OCI-LY7 (cell line): ENCODE data around the gene OSER1. TPM values are rescaled to one million over a fixed set of nuclear protein-coding genes. Genes with fewer than 3 reads are reported as not detected.

Source experiments
- BruUV-seq: library from RNA; stranded (reverse); fragments of 400-500 nt; replicated peaks from 2 replicates; lab custom pipeline; 2021; lab: Mats Ljungman, UMichigan
- CTCF ChIA-PET: fragments of 300-600 bp; sonication (Branson Sonifier 250); formaldehyde crosslinking; loops from one replicate; lab custom pipeline; 2022; ENCODE audit warnings: antibody characterized with exemption; ENCODE audit not compliant: unreplicated experiment; lab: Charles Lee
- POLR2A ChIA-PET: fragments of 300-600 bp; sonication (Branson Sonifier 250); formaldehyde crosslinking; loops from one replicate; lab custom pipeline; 2022; ENCODE audit warnings: antibody characterized with exemption; lab: Charles Lee
- DNase-seq: peaks from one replicate; pipeline ENCODE4 v3.0.0-alpha.2; 2015; ENCODE audit warnings: low spot score
- H2AFZ ChIP-seq: fragments of 200-600 bp; sonication (generic), shearing (Covaris generic); 2 replicates; pipeline ENCODE4 v1.6.1; 2014; ENCODE audit warnings: mild to moderate bottlenecking, antibody characterized with exemption, low read length, moderate library complexity
- H3K27ac ChIP-seq: fragments of 200-600 bp; sonication (generic); 2 replicates; pipeline ENCODE4 v1.5.1; 2014; ENCODE audit warnings: mixed run types, low read depth, mild to moderate bottlenecking, moderate library complexity, low read length, inconsistent platforms; ENCODE audit not compliant: poor library complexity, severe bottlenecking
- H3K36me3 ChIP-seq: fragments of 200-600 bp; sonication (generic); 2 replicates; pipeline ENCODE4 v1.6.1; 2014; ENCODE audit warnings: mild to moderate bottlenecking, antibody characterized with exemption, low read length, moderate library complexity, mixed read lengths; ENCODE audit not compliant: insufficient read depth
- H3K4me1 ChIP-seq: fragments of 200-600 bp; sonication (generic); 2 replicates; pipeline ENCODE4 v1.5.1; 2014; ENCODE audit warnings: mild to moderate bottlenecking, low read length; ENCODE audit not compliant: insufficient read depth, poor library complexity, severe bottlenecking
- H3K4me2 ChIP-seq: fragments of 200-600 bp; sonication (generic); 2 replicates; pipeline ENCODE4 v1.6.1; 2014; ENCODE audit warnings: mild to moderate bottlenecking, low read length
- H3K4me3 ChIP-seq: fragments of 200-600 bp; sonication (generic); 2 replicates; pipeline ENCODE4 v1.5.1; 2014; ENCODE audit warnings: mild to moderate bottlenecking, low read depth, low read length; ENCODE audit not compliant: poor library complexity, severe bottlenecking
- H3K79me2 ChIP-seq: fragments of 200-600 bp; sonication (generic); 2 replicates; pipeline ENCODE4 v1.6.1; 2016; ENCODE audit warnings: low read depth, mild to moderate bottlenecking, low read length, moderate library complexity, mixed read lengths; ENCODE audit not compliant: insufficient read depth
- H3K9me2 ChIP-seq: fragments of 200-600 bp; sonication (generic); 2 replicates; pipeline ENCODE4 v1.6.1; 2016; ENCODE audit warnings: mild to moderate bottlenecking, low read length, mixed read lengths; ENCODE audit not compliant: insufficient read depth
- H3K9me3 ChIP-seq: fragments of 200-600 bp; sonication (generic); 2 replicates; pipeline ENCODE4 v1.6.1; 2014; ENCODE audit warnings: mild to moderate bottlenecking, mixed run types, low read length, mixed read lengths
- H4K20me1 ChIP-seq: fragments of 200-600 bp; sonication (generic); 2 replicates; pipeline ENCODE4 v1.6.1; 2014; ENCODE audit warnings: mild to moderate bottlenecking, antibody characterized with exemption, low read length, moderate library complexity, mixed read lengths; ENCODE audit not compliant: insufficient read depth
- EZH2phosphoT487 ChIP-seq: fragments of 200-600 bp; sonication (generic); IDR thresholded peaks from 2 replicates; pipeline ENCODE4 v1.6.1; 2018; ENCODE audit warnings: low read depth, borderline replicate concordance, mild to moderate bottlenecking, mixed run types, antibody characterized with exemption, low read length, moderate library complexity, mixed read lengths
- intact Hi-C: fragments of 100-400 bp; cut with micrococcal nuclease; formaldehyde crosslinking; loops from one replicate; pipeline ENCODE4 v1.10.0; 2022; ENCODE audit not compliant: unreplicated experiment
- total RNA-seq, 2 experiments: library from RNA; depleted of rRNA in 1 of 2; stranded (reverse); fragments of >200 nt in 1 of 2; shearing (Covaris generic) in 1 of 2; gene quantifications; 2 replicates each; pipeline ENCODE4 v1.2.3, GENCODE V29; 2014 to 2022
- TF ChIP-seq, protein P1 (sequence below): fragments of 200-600 bp; sonication (generic); conservative IDR thresholded peaks from 2 replicates; pipeline ENCODE4 v1.5.1; 2014; ENCODE audit warnings: mild to moderate bottlenecking, antibody characterized with exemption, low read length, moderate library complexity, mixed read lengths

Gene OSER1
- total RNA-seq, 2 experiments from 2014 or later = 28.1 to 31.9 TPM

DNA sequence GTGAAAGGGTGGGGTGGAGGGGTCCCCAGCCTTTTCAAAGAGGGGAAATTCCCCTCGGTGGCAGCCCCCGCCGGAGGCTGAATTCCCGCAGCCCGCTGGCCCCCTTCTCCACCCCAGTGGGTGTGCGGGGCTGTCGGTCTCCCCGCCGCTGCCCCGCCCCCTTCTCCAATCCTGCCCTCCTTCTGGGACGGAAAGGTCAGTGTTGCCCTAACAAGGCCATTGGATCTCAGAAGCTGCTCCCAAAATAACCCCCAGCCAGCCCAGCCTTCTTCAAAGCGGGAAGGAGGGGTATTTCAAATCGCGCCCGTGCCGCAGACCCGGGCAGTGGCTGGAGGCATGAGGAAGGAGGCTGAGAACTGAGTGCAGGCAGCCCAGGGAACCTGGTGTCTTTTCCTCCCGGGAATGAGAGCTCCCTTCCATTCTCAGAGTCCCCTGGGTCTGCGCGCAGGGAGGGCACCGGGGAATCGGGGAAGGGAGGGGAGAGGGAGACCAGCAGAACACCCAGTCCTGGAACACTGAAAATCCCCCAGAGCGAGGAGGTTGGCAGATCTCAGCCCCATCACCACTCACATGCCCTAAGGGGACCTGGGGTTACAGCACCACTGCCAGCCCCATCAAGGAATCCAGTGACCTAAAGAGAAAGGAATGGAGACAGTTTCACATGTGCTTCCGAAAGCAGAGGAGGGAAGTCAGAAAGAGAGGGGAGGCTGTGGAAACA, 23.4 kb downstream of the OSER1 start, which contains the start of gene JPH2:
Gene JPH2, minus strand, starts transcription at position 135 of the 718 bp plus-strand sequence. CDS start 483 bp downstream, outside the sequence.
- CTCF ChIA-PET = interaction anchor here (1.2 kb wide), 1 partner anchor 67 kb away, joined by 5 read pairs; no protein-coding TSS in a partner anchor
- no TSS peak for BruUV-seq
- Histone ChIP-seq H3K79me2 (no peaks in the 10 kb centered on the region), H3K4me1 (peaks cover 12% of the 10 kb centered on the region), H3K9me2 (no peaks in the 10 kb centered on the region), H4K20me1 (no peaks in the 10 kb centered on the region), H3K4me3 (no peak within 1 kb of the TSS), H3K4me2 (peak within 1 kb of the TSS; percentile 49), H2AFZ (peak within 1 kb of the TSS; percentile 65), H3K27ac (no peak within 1 kb of the TSS), H3K9me3 (no peaks in the 10 kb centered on the region), H3K36me3 (no peaks in the 10 kb centered on the region)
- POLR2A ChIA-PET = no interaction called here
- no peak for DNase-seq
- no peak for TF ChIP-seq EZH2phosphoT487
- TF ChIP-seq, protein P1, sequence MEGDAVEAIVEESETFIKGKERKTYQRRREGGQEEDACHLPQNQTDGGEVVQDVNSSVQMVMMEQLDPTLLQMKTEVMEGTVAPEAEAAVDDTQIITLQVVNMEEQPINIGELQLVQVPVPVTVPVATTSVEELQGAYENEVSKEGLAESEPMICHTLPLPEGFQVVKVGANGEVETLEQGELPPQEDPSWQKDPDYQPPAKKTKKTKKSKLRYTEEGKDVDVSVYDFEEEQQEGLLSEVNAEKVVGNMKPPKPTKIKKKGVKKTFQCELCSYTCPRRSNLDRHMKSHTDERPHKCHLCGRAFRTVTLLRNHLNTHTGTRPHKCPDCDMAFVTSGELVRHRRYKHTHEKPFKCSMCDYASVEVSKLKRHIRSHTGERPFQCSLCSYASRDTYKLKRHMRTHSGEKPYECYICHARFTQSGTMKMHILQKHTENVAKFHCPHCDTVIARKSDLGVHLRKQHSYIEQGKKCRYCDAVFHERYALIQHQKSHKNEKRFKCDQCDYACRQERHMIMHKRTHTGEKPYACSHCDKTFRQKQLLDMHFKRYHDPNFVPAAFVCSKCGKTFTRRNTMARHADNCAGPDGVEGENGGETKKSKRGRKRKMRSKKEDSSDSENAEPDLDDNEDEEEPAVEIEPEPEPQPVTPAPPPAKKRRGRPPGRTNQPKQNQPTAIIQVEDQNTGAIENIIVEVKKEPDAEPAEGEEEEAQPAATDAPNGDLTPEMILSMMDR = no peak
- intact Hi-C loops = no loop called here

DNA sequence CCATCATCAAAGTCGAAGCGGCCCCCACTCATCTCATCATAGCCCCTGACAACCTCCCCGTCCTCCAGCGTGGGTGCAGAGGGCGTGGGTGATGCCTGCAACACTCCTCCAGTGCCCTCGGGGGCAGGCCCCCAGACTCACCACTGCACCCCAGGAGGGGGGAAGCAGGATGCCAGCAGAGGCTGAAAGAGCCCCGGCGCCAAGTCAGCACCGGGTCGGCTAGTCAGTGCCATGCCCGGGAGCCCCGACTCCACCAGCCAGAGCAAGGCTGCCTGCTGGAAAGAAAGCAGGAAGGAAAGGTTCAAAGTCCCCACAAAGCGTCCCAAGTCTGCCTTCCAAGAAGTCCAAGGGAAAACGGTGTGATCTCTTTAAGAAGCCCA, 23.9 kb downstream of the OSER1 start:
- Histone ChIP-seq H3K4me1 (peaks cover 12% of the 10 kb centered on the region), H4K20me1 (no peaks in the 10 kb centered on the region), H3K27ac (no peak overlapping the region), H3K9me3 (no peaks in the 10 kb centered on the region), H3K4me2 (no peak overlapping the region), H3K79me2 (no peaks in the 10 kb centered on the region), H3K4me3 (no peak overlapping the region), H3K36me3 (no peaks in the 10 kb centered on the region), H3K9me2 (no peaks in the 10 kb centered on the region), H2AFZ (no peak overlapping the region)
- ChIA-PET CTCF (no interaction called here), POLR2A (no interaction called here)
- intact Hi-C loops = no loop called here
- no TSS peak for BruUV-seq
- DNase-seq = no peak
- TF ChIP-seq EZH2phosphoT487 = no peak
- TF ChIP-seq, protein P1 = no peak

DNA sequence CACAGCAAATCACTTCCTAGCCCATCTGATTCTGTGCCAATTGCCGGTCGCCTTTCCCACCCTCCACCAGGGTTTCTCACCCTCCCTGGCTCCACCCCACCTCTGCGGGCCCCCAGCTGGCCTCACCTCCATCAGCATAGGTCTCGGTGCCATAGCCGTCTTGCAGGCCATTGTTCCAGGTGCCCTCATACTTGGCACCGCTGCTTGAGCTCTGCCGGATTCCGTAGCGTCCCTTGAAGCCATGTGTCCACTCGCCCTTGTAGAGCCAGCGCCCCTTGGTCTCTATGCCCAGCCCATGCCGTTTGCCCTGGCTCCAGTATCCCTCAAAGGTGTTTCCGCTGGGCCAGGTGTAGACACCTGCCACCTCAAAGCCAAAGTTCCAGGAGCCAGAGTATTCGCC, 24.4 kb downstream of the OSER1 start:
- Histone ChIP-seq H3K27ac (no peak overlapping the region), H4K20me1 (no peaks in the 10 kb centered on the region), H3K4me2 (no peak overlapping the region), H3K4me1 (peaks cover 12% of the 10 kb centered on the region), H2AFZ (no peak overlapping the region), H3K36me3 (no peaks in the 10 kb centered on the region), H3K4me3 (no peak overlapping the region), H3K79me2 (no peaks in the 10 kb centered on the region), H3K9me3 (no peaks in the 10 kb centered on the region), H3K9me2 (no peaks in the 10 kb centered on the region)
- POLR2A ChIA-PET = no interaction called here
- BruUV-seq = no TSS peak
- CTCF ChIA-PET = no interaction called here
- intact Hi-C loops = no loop called here
- DNase-seq = no peak
- TF ChIP-seq, protein P1 = no peak
- no peak for TF ChIP-seq EZH2phosphoT487
